GM21619 (cell line): ENCODE results near the gene SLC9C2.
"Not testable (repeated sequence)": the region's sequence is repeated elsewhere in the genome, so short reads cannot be mapped to it uniquely, and the experiment has no call there.

ENCODE experiments used
- ATAC-seq: cut with Tn5 transposase; IDR thresholded peaks from one replicate; pipeline ENCODE4 v1.9.1; 2021; ENCODE audit not compliant: unreplicated experiment

SLC9C2 gene

DNA sequence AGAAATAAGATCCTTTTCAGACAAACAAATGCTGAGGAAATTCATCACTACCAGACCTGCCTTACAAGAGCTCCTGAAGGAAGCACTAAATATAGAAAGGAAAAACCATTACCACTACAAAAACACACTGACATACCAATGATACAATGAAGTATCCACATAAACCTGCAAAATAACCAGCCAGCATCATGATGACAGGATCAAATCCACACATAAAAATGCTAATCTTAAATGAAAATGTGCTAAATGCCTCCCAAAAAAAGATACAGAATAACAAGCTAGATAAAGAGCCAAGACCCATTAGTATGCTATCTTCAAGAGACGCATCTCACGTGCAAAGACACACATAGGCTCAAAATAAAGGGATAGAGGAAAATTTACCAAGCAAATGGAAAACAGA is 140.2 kb downstream of the SLC9C2 start:
- ATAC-seq = not testable (repeated sequence)

- ATAC-seq = no peak
Observed at GRCh38 chr1:173459885-173460284, 143.0 kb downstream of the SLC9C2 start.

DNA sequence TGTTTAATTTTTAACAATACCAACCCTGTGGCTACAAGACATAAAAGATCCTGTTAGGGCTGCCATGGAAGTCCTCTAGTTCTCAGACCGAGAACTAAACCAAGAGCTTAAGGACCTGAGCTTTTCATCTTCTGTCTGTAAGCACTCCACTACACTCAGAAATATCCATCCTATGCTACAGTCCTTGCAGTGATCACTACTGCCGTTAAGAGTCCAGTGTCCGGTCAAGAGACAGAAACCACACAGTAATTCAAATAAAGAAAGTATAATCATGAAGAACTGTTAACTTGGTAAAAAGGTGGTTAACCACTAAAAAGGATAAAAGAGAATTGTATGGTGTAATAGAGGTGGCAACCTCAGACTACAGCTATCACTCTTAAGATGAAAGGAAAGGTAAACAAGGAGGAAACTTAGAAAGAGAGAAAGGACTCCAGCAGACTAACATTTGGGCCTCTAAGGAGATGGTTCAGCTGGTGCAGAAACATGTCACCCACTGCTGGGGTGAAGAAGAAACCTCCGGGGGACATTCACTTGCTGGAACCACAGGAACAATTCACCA is 147.8 kb downstream of the SLC9C2 start:
- no peak for ATAC-seq

DNA sequence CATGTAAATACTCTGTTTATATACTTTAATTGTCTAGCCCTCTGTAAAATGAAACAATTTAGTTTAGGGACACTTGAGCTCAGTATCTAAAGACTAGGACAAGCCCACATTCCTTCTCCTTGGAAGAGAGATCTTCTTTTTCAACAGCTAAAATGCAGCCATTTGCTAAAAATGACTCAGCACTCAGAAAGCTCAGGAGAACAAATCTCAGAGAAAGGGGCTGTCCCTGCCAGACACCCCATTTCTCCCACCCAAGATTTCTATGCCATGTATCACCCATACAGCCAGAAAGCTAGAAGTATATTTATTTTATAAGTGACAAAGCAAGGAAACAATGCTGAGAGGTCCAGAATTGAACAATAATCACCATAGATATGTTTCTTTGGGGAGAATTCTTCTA is 148.9 kb downstream of the SLC9C2 start:
- no peak for ATAC-seq

DNA sequence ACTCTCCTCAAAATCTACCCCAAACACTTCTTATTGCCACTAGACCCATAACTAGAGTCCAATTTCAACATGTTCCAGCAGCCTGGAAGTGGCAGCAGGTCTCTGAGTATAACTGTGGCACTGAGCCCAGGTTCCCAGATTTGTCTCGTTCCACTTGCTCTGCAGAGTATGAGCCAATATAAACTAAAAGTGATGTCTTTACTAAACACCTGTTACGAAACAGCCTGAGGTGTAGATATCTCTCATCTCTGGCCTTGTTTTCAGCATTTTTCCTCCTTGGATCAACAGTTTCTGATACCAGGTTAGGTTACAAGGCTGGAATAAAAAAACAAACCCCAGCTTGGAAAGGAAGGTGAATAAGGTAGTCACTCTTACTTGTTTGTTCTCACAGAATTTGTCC is 150.9 kb downstream of the SLC9C2 start:
- ATAC-seq = no peak
